Osteoblast (primary cell): ENCODE data around the gene LENG9. TPM values are rescaled to one million over a fixed set of nuclear protein-coding genes. Genes with fewer than 3 reads are reported as not detected.
A peak's percentile ranks its signal among the peaks of the same experiment; 100 is the strongest.

Experiments used
- DNase-seq: peaks from one replicate; pipeline ENCODE4 v3.0.0; 2011; ENCODE audit warnings: low spot score, mixed read lengths; ENCODE audit not compliant: insufficient read length; ENCODE audit errors: missing footprints
- H2AFZ ChIP-seq: 2 replicates; pipeline ENCODE4 v1.6.0; 2011; ENCODE audit warnings: mild to moderate bottlenecking, low read length
- H3K27ac ChIP-seq: 2 replicates; pipeline ENCODE4 v1.5.1; 2011; ENCODE audit warnings: mild to moderate bottlenecking, low read depth, low read length, moderate library complexity
- H3K27me3 ChIP-seq: 2 replicates; pipeline ENCODE4 v1.6.0; 2012; ENCODE audit warnings: mild to moderate bottlenecking, control low read depth, inconsistent platforms, low read length, moderate library complexity; ENCODE audit not compliant: insufficient read depth
- H3K36me3 ChIP-seq: 2 replicates; pipeline ENCODE4 v1.5.1; 2011; ENCODE audit warnings: mild to moderate bottlenecking, low read length, control low read depth, moderate library complexity; ENCODE audit not compliant: insufficient read depth
- H3K4me1 ChIP-seq: 2 replicates; pipeline ENCODE4 v1.5.1; 2011; ENCODE audit warnings: mild to moderate bottlenecking, low read length, control low read depth, moderate library complexity; ENCODE audit not compliant: insufficient read depth
- H3K4me2 ChIP-seq: 2 replicates; pipeline ENCODE4 v1.6.0; 2011; ENCODE audit warnings: mild to moderate bottlenecking, low read length; ENCODE audit not compliant: insufficient read depth
- H3K4me3 ChIP-seq: fragments of 200-600 bp; sonication (generic); 3 replicates; pipeline ENCODE4 v1.5.1; 2012; ENCODE audit warnings: mild to moderate bottlenecking, low read length, inconsistent platforms; ENCODE audit not compliant: insufficient read depth
- H3K79me2 ChIP-seq: 2 replicates; pipeline ENCODE4 v1.6.0; 2012; ENCODE audit warnings: mild to moderate bottlenecking, low read length, control low read depth, inconsistent platforms; ENCODE audit not compliant: insufficient read depth
- H3K9me3 ChIP-seq: 2 replicates; pipeline ENCODE4 v1.5.1; 2011; ENCODE audit warnings: low read depth, low read length, control low read depth
- H4K20me1 ChIP-seq: 2 replicates; pipeline ENCODE4 v1.6.0; 2012; ENCODE audit warnings: mild to moderate bottlenecking, low read length, control low read depth; ENCODE audit not compliant: insufficient read depth
- CTCF ChIP-seq: IDR thresholded peaks from 2 replicates; pipeline ENCODE4 v1.5.1; 2011; ENCODE audit warnings: mild to moderate bottlenecking, low read depth, low read length, moderate library complexity; ENCODE audit errors: extremely low read depth
- total RNA-seq: library from RNA; depleted of rRNA; stranded (reverse); fragments of >200 nt; gene quantifications from 2 replicates; pipeline ENCODE4 v1.2.3, GENCODE V29; 2012

Gene LENG9
- total RNA-seq, 1 donor = 21.4 TPM

GRCh38 chr19:54421169-54421516 lies 42.4 kb downstream of the LENG9 start:
- no peaks in the 10 kb centered on the region for H3K36me3 ChIP-seq
- H4K20me1 ChIP-seq = no peaks in the 10 kb centered on the region
- H3K27ac ChIP-seq = no peak overlapping the region
- TF ChIP-seq CTCF = no peak
- no peak overlapping the region for H3K4me2 ChIP-seq
- DNase-seq = no peak
- H2AFZ ChIP-seq = no peak overlapping the region
- no peaks in the 10 kb centered on the region for H3K79me2 ChIP-seq
- H3K9me3 ChIP-seq = no peaks in the 10 kb centered on the region
- H3K27me3 ChIP-seq = peaks cover 38% of the 10 kb centered on the region
- no peak overlapping the region for H3K4me3 ChIP-seq
- peaks cover 3% of the 10 kb centered on the region for H3K4me1 ChIP-seq

GRCh38 chr19:54420383-54421168 lies 43.0 kb downstream of the LENG9 start:
- H3K4me1 ChIP-seq = peaks cover 3% of the 10 kb centered on the region
- H3K27me3 ChIP-seq = peaks cover 44% of the 10 kb centered on the region
- H3K27ac ChIP-seq = no peak overlapping the region
- no peak for TF ChIP-seq CTCF
- no peaks in the 10 kb centered on the region for H3K9me3 ChIP-seq
- H3K36me3 ChIP-seq = no peaks in the 10 kb centered on the region
- no peak overlapping the region for H2AFZ ChIP-seq
- peak; percentile 88 for DNase-seq
- H3K4me3 ChIP-seq = no peak overlapping the region
- no peaks in the 10 kb centered on the region for H3K79me2 ChIP-seq
- H4K20me1 ChIP-seq = no peaks in the 10 kb centered on the region
- no peak overlapping the region for H3K4me2 ChIP-seq

GRCh38 chr19:54420068-54420382 lies 43.6 kb downstream of the LENG9 start:
- H2AFZ ChIP-seq = no peak overlapping the region
- H3K27me3 ChIP-seq = peaks cover 48% of the 10 kb centered on the region
- peak; percentile 68 for DNase-seq
- H4K20me1 ChIP-seq = no peaks in the 10 kb centered on the region
- H3K27ac ChIP-seq = no peak overlapping the region
- no peak overlapping the region for H3K4me3 ChIP-seq
- no peaks in the 10 kb centered on the region for H3K79me2 ChIP-seq
- no peaks in the 10 kb centered on the region for H3K9me3 ChIP-seq
- no peaks in the 10 kb centered on the region for H3K36me3 ChIP-seq
- H3K4me2 ChIP-seq = no peak overlapping the region
- H3K4me1 ChIP-seq = peaks cover 3% of the 10 kb centered on the region
- TF ChIP-seq CTCF = no peak

GRCh38 chr19:54418930-54419800 lies 44.4 kb downstream of the LENG9 start:
- Histone ChIP-seq H3K4me3 (no peak overlapping the region), H3K36me3 (no peaks in the 10 kb centered on the region), H3K27me3 (peaks cover 55% of the 10 kb centered on the region), H3K79me2 (no peaks in the 10 kb centered on the region), H3K9me3 (no peaks in the 10 kb centered on the region), H4K20me1 (no peaks in the 10 kb centered on the region), H3K4me2 (no peak overlapping the region), H3K4me1 (peaks cover 3% of the 10 kb centered on the region), H2AFZ (no peak overlapping the region), H3K27ac (no peak overlapping the region)
- peak; percentile 78 for DNase-seq
- TF ChIP-seq CTCF = no peak
